Heart left ventricle (tissue), 13 donors: ENCODE measurements around the gene DPPA3.

ENCODE experiments used
- POLR2A ChIP-seq, 2 donors: fragments of 450-650 bp; IDR thresholded peaks; one replicate each; pipeline ENCODE4 v1.6.1; 2017; ENCODE audit warnings: antibody characterized with exemption in 2 of 2, mild to moderate bottlenecking in 2 of 2, moderate library complexity in 2 of 2
- TF ChIP-seq, protein P1 (sequence below), 12 donors: fragments of 200-600 bp; sonication (generic) in 4 of 12; IDR thresholded peaks; one replicate each; pipeline versions ENCODE4 v1.5.0 to v1.8.0; 2018 to 2022; ENCODE audit warnings: antibody characterized with exemption in 12 of 12, mild to moderate bottlenecking in 5 of 12
- donor health status: ischemic (EF 13 %, LVEDD 7.1; RV severe dilation, severe dysfunction).
- donor health status: DM: no; HTN: yes; CAD: no.
- donor health status: DM: no; HTN: no; CAD: no.
- donor health status: ischemic (EF 25% LVEDD 6.9; RV normal size, moderate dysfunction).
- donor health status: ischemic (EF 25% LVEDD 5.7; RV mildly dilated, moderate dysfunction).
- donor health status: ischemic (EF 35%, LVEDD 5.7; RV mildly dilated, moderate dysfunction).
- donor health status: nonischemic (EF 11% LVEDD 7.7; RV severe dilation, severe dysfunction).
- donor health status: DM: yes; HTN: yes; CAD: no.
- donor health status: PGD.
- donor health status: ischemic (EF 29% LVEDD 5.4; RV normal size, mild dysfunction).
- donor health status: nonischemic (EF 23%, LVEDD 6.1; RV moderate dilation, normal function).

GRCh38 chr12:7711133-7711532 is at the start of gene DPPA3:
- TF ChIP-seq, protein P1, sequence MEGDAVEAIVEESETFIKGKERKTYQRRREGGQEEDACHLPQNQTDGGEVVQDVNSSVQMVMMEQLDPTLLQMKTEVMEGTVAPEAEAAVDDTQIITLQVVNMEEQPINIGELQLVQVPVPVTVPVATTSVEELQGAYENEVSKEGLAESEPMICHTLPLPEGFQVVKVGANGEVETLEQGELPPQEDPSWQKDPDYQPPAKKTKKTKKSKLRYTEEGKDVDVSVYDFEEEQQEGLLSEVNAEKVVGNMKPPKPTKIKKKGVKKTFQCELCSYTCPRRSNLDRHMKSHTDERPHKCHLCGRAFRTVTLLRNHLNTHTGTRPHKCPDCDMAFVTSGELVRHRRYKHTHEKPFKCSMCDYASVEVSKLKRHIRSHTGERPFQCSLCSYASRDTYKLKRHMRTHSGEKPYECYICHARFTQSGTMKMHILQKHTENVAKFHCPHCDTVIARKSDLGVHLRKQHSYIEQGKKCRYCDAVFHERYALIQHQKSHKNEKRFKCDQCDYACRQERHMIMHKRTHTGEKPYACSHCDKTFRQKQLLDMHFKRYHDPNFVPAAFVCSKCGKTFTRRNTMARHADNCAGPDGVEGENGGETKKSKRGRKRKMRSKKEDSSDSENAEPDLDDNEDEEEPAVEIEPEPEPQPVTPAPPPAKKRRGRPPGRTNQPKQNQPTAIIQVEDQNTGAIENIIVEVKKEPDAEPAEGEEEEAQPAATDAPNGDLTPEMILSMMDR (IDR thresholded peaks at IDR 0.05), result no peak
- TF ChIP-seq POLR2A (IDR thresholded peaks at IDR 0.05), result no peak
